ENCODE data around the gene MED13.
"Not testable (repeated sequence)": the region's sequence is repeated elsewhere in the genome, so short reads cannot be mapped to it uniquely, and the experiment has no call there.

GRCh38 chr17:62003141-62003540, 61.9 kb downstream of the MED13 start:
- not testable (repeated sequence) for TF ChIP-seq CTCF, POLR2AphosphoS5 (IDR thresholded peaks at IDR 0.05)
